ENCODE data around the gene GRM8. TPM values are rescaled to one million over a fixed set of nuclear protein-coding genes. Genes with fewer than 3 reads are reported as not detected.

GRM8 gene
- total and polyA plus RNA-seq, 2 experiments from 2014 or later: 0.92 to 1.3 TPM

DNA sequence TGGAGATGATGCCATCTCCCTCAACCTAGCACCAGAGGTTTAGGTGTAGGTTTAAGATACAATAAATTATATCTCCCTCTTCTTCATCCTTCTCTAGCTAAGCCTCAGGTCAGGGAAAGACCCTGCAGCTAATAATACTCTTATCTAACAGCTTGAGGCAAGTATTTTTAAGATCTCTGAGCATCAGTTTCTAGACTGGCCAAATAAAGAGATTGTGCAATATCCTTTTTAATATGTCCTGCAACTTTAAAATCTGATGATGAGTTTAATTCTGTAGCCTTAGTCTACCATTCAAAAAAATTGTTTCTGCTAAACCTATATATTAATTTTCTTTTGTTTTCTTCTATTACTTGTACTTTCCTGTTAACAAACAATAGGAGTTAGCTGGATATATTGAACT lies 850.8 kb downstream of the GRM8 start:
- Histone ChIP-seq H3K4me3 (no peak overlapping the region), H3K27me3 (no peaks in the 10 kb centered on the region), H3K4me1 (ENCODE audit: low read depth) (no peaks in the 10 kb centered on the region), H3K27ac (no peak overlapping the region), H3K36me3 (no peaks in the 10 kb centered on the region), H3K9me3 (ENCODE audit: low read depth) (no peaks in the 10 kb centered on the region)
- no peak for DNase-seq (ENCODE audit: low read depth in 1 of 2, low spot score in 1 of 2)
- TF ChIP-seq, protein P1, sequence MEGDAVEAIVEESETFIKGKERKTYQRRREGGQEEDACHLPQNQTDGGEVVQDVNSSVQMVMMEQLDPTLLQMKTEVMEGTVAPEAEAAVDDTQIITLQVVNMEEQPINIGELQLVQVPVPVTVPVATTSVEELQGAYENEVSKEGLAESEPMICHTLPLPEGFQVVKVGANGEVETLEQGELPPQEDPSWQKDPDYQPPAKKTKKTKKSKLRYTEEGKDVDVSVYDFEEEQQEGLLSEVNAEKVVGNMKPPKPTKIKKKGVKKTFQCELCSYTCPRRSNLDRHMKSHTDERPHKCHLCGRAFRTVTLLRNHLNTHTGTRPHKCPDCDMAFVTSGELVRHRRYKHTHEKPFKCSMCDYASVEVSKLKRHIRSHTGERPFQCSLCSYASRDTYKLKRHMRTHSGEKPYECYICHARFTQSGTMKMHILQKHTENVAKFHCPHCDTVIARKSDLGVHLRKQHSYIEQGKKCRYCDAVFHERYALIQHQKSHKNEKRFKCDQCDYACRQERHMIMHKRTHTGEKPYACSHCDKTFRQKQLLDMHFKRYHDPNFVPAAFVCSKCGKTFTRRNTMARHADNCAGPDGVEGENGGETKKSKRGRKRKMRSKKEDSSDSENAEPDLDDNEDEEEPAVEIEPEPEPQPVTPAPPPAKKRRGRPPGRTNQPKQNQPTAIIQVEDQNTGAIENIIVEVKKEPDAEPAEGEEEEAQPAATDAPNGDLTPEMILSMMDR (IDR thresholded peaks at IDR 0.05; ENCODE audit: low read depth, low read length): no peak

DNA sequence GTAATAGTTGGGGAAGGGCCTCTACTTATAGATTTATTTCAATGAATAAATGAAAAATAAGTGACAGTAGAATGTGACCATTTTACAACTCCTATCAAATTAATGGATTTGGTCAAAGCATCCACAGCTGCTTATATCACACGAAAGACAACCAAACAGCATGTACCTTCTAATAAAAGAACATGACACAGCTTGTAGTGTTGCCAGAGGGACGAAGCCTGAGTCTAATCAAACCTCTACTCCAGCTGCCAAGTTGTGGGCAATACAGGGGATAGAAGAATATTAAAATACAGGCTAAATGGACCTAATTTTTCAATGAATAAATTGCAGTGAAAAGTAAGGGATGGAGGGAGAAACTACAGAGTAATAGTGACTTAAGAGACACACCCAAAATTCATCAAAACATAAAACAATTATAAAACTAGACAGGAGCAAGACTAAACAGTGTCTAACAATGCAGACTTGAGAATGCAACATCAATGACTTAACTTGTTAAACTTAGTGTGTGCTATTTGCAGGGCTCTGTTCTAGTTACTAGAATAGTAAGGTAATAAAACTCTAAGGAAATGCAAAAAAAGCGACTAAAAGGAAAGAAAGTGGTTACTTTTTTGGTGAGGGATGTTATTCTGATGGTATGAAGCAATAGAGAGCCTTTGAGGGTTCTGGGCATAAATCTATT lies 853.8 kb downstream of the GRM8 start:
- H3K27ac ChIP-seq: no peak overlapping the region
- no peak for DNase-seq (ENCODE audit: low read depth in 1 of 2, low spot score in 1 of 2)
- H3K4me3 ChIP-seq: no peak overlapping the region
- H3K27me3 ChIP-seq: no peaks in the 10 kb centered on the region
- H3K36me3 ChIP-seq: no peaks in the 10 kb centered on the region
- H3K4me1 ChIP-seq (ENCODE audit: low read depth): no peaks in the 10 kb centered on the region
- TF ChIP-seq, protein P1 (IDR thresholded peaks at IDR 0.05; ENCODE audit: low read depth, low read length): no peak
- H3K9me3 ChIP-seq (ENCODE audit: low read depth): no peaks in the 10 kb centered on the region

DNA sequence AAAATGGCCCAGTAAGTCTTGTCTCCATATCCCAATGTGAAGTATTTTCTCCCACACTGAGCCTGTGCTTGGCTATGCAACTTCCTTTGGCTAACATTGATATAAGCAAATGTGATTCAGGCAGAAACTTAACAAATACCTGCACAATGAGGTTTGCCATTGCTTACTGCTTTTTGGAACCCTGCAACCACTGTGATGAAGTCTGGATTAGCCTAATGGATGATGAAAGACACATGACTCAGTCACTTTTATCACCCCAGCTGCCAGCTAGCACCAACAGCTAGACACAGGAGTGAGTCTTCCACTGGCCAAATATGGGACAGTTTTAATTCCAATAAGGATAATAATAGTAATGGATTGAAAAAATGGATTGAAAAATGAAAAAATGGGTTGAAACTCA lies 854.5 kb downstream of the GRM8 start:
- no peak for DNase-seq (ENCODE audit: low read depth in 1 of 2, low spot score in 1 of 2)
- Histone ChIP-seq H3K4me1 (ENCODE audit: low read depth) (no peaks in the 10 kb centered on the region), H3K36me3 (no peaks in the 10 kb centered on the region), H3K27me3 (no peaks in the 10 kb centered on the region), H3K27ac (no peak overlapping the region), H3K9me3 (ENCODE audit: low read depth) (no peaks in the 10 kb centered on the region), H3K4me3 (no peak overlapping the region)
- TF ChIP-seq, protein P1 (IDR thresholded peaks at IDR 0.05; ENCODE audit: low read depth, low read length): no peak

DNA sequence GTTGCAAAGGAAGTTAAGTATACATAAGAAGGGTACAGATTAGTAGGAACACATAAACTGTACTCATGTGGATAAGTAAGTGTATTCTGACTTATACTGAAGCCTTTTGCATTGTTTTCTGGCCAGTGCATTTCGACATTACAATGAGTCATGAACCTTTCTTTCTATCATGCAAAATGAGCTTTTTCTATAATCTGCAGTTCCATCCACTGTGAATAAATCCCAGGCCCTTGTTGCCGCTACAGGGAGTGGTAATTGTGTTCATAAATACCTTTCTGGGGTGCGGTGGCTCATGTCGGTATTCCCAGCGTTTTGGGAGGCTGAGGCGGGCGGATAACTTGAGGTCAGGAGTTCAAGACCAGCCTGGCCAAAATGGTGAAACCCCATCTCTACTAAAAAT lies 858.3 kb downstream of the GRM8 start:
- Histone ChIP-seq H3K27me3 (no peaks in the 10 kb centered on the region), H3K4me3 (no peak overlapping the region), H3K4me1 (ENCODE audit: low read depth) (no peaks in the 10 kb centered on the region)

More for the DNA sequence above, 858.3 kb downstream of the GRM8 start:
- Histone ChIP-seq H3K9me3 (ENCODE audit: low read depth) (no peaks in the 10 kb centered on the region), H3K36me3 (no peaks in the 10 kb centered on the region), H3K27ac (no peak overlapping the region)
- no peak for DNase-seq (ENCODE audit: low read depth in 1 of 2, low spot score in 1 of 2)
- TF ChIP-seq, protein P1 (IDR thresholded peaks at IDR 0.05; ENCODE audit: low read depth, low read length): no peak

Other genes starting within 250 kb of the GRM8 start
- gene ZNF800, start 139.8 kb upstream of the GRM8 start, total RNA-seq: 20.3 and 22.5 TPM in 2 replicates
- gene ZNF800, start 139.8 kb upstream of the GRM8 start, polyA plus RNA-seq: 13.7 and 20.7 TPM in 2 replicates